GM10847 (cell line): Measurements from ENCODE around the gene KRTAP3-2.

Experiments used
- POLR2A ChIP-seq: IDR thresholded peaks from 2 replicates; pipeline ENCODE4 v1.6.1; 2011; ENCODE audit not compliant: insufficient read length; ENCODE audit errors: extremely low read depth

Gene KRTAP3-2

DNA sequence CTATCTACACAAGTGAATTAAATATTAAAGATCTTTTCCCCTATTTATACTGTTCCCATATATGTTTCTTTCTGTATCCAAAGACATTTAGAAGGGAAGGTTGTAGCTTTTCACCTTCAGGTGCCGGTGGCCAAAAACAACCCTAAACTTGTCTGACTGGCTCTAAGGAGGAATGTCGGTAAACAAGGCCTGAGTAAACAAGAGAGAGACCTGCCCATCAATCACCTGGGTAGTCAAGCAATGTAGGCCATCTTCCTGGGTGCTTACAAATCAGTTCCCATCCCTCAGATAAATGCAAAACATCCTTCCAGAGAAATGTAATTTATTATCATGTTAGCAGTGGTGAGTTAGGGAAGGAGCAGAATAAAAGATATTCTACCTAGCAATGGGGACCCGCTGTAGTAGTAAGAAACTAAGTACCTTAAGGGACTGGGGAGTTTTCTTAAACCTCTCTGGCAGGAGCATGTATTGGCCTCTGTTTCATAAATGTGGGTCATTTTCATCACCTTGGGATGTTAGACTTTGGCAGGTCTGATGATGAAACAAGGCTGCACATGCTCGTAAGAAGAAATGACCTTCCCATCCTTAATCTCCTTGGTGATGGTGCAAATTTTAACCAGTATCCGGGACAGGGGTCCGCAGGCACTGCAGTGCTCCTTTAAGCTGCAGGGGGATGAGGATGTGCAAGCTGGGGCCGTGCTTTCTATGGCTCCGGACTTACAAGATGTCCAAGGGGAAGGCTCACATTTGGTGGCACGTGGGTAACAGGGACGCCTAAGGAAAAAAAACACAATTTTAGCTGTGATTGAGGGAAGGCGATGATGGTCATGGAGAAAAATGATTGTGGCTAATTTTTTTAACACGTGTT is 41.4 kb downstream of the KRTAP3-2 start:
- TF ChIP-seq POLR2A = no peak

DNA sequence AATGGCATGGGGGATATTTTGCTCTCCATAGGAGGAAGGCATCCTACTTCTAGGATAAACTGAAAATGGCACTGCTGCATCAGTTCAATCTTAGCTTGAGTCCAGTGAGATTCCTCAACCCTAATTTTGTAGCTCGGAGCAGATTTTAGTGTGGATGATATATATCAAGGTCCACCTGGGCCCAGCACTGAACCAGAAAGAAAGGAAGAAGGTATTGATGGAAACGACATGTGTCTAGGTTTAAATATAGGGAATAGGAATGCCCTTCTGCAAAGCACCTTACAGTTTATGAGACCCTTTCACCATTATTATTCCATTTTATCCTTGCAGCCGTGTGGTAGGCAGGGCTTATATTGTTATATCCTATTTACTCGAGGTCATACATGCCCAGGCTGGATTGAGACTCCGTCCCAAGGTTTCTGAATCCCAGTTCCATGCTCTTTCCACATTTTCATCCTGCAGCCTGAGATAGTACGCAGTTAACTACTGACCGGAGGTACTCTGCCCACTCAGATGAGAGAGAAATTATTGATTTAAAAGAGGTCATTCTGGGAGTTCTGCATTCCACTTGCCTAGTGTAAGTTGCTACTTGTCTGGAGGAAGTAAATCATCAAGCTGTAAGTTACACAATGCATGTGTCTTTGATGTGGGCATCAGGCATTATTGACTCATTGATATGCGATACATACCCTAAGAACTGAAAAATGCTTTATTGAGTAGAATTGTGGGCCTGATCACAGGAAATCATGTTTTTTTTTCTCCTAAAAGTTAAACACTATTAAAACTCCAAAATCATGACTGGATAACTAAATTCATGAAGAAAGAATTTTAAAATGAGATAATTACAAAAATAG is 43.1 kb downstream of the KRTAP3-2 start:
- TF ChIP-seq POLR2A = no peak

GRCh38 chr17:40953881-40954280 is 45.8 kb downstream of the KRTAP3-2 start:
- no peak for TF ChIP-seq POLR2A

GRCh38 chr17:40952661-40953060 is 47.0 kb downstream of the KRTAP3-2 start:
- no peak for TF ChIP-seq POLR2A

GRCh38 chr17:40952154-40952553 is 47.6 kb downstream of the KRTAP3-2 start:
- TF ChIP-seq POLR2A = no peak

DNA sequence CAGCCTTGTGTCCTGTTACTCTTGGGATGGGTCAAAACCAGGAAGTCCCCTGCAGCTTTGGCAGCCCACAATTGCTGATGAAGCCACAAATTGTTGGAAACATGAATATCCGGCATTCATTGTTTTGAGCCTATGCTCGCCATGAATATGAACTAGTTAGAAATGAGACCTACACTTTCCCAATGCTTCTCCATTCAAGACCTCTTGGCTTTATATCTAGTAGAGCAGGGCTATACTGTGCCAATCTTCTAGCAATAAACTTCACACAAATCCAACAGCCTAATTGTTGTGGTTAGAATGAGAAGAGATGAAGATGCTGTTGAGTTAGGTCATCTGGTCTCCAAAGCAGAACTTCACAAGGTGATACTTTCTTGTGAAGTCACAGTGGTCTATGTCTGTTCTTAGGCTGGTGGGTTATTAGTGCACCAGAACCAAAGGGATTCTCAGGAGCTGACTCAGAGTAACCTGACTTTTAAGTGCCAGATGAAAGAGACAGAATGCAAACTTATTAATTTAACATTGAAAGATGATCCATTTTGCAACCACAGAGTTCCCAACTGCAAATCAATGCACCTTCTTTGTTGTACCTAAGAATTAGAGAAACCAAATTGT is 48.6 kb downstream of the KRTAP3-2 start:
- TF ChIP-seq POLR2A = no peak

GRCh38 chr17:40950176-40950575 is 49.5 kb downstream of the KRTAP3-2 start:
- TF ChIP-seq POLR2A = no peak

DNA sequence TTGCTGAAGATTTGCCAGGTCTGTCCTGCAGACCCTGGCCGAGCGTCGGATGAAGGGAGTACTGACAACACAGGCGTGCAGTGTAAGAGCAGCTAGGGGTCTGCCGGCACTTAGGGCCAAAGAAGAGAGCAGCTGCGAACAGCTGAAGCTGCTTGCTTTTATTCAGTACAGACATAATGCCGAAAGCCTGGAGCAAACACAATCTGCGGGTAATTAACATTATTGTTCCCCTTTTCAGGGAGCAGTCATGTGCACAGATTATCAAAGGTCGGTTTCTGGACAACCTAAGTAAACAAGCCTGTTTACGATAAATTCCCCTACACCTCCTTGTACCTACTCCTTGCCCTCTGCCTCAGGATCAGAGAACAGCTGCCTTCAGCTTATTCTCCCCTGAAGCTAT is 50.3 kb downstream of the KRTAP3-2 start:
- no peak for TF ChIP-seq POLR2A
